Activated naive CD4-positive, alpha-beta T cell treated with anti-CD3 and anti-CD28 coated beads for 36 hours (primary cell): ENCODE results near the gene KRT77. TPM values are rescaled to one million over a fixed set of nuclear protein-coding genes. Genes with fewer than 3 reads are reported as not detected.
A peak's percentile ranks its signal among the peaks of the same experiment; 100 is the strongest.

Experiments
- CTCF ChIA-PET: fragments of 350-600 bp; sonication (Branson Sonifier 250); formaldehyde crosslinking; loops from one replicate; lab custom pipeline; 2021; ENCODE audit warnings: antibody characterized with exemption; lab: Charles Lee
- DNase-seq: peaks from one replicate; pipeline ENCODE4 v3.0.0-alpha.2; 2020
- H3K27ac Mint-ChIP-seq: one replicate; pipeline ENCODE4 v1.8.0; 2021; ENCODE audit warnings: mild to moderate bottlenecking, mixed read lengths
- H3K27me3 Mint-ChIP-seq: one replicate; pipeline ENCODE4 v1.8.0; 2021; ENCODE audit warnings: low read depth, mixed read lengths
- H3K36me3 Mint-ChIP-seq: one replicate; pipeline ENCODE4 v1.8.0; 2021; ENCODE audit warnings: low read depth, mixed read lengths
- H3K4me1 Mint-ChIP-seq: one replicate; pipeline ENCODE4 v1.8.0; 2021; ENCODE audit warnings: low read depth, mixed read lengths
- H3K4me3 Mint-ChIP-seq: one replicate; pipeline ENCODE4 v1.8.0; 2021; ENCODE audit warnings: mild to moderate bottlenecking, moderate library complexity, mixed read lengths
- H3K9me3 Mint-ChIP-seq: one replicate; pipeline ENCODE4 v1.8.0; 2021; ENCODE audit warnings: mixed read lengths
- intact Hi-C: fragments of 100-400 bp; cut with micrococcal nuclease; formaldehyde crosslinking; loops from one replicate; pipeline ENCODE4 v1.15.1; 2023
- total RNA-seq, 2 experiments: library from RNA; stranded (reverse); gene quantifications; one replicate each; pipeline ENCODE4 v1.2.3, GENCODE V29; 2021

KRT77 gene
- total RNA-seq, 2 experiments from 2014 or later, result not detected

- no peak overlapping the region for H3K27ac Mint-ChIP-seq
- H3K9me3 Mint-ChIP-seq, result no peaks in the 10 kb centered on the region
- H3K4me3 Mint-ChIP-seq, result no peak overlapping the region
- DNase-seq, result peak; percentile 64
- CTCF ChIA-PET, result interaction anchor here (1.4 to 2.5 kb wide), 2 partner anchors 189 to 198 kb away, joined by 3 to 5 read pairs; no protein-coding TSS in a partner anchor
- no peaks in the 10 kb centered on the region for H3K36me3 Mint-ChIP-seq
- no peaks in the 10 kb centered on the region for H3K27me3 Mint-ChIP-seq
- intact Hi-C loops, result no loop called here
- H3K4me1 Mint-ChIP-seq, result peaks cover 28% of the 10 kb centered on the region
These were observed 21.6 kb downstream of the KRT77 start for GRCh38 chr12:52681526-52682380.

GRCh38 chr12:52680363-52680762 is 23.0 kb downstream of the KRT77 start, which contains the start of gene KRT1:
TSS of gene KRT1 (minus strand) at chr12:52680407. CDS start at chr12:52680348, 59 bp downstream.
- peaks cover 28% of the 10 kb centered on the region for H3K4me1 Mint-ChIP-seq
- H3K27me3 Mint-ChIP-seq, result no peaks in the 10 kb centered on the region
- CTCF ChIA-PET, result interaction anchor here (0.5 to 2.5 kb wide), 2 partner anchors 199 to 336 kb away, joined by 3 to 5 read pairs; no protein-coding TSS in a partner anchor
- H3K4me3 Mint-ChIP-seq, result no peak within 1 kb of the TSS
- intact Hi-C loops, result no loop called here
- DNase-seq, result no peak
- H3K9me3 Mint-ChIP-seq, result no peaks in the 10 kb centered on the region
- H3K27ac Mint-ChIP-seq, result no peak within 1 kb of the TSS
- H3K36me3 Mint-ChIP-seq, result no peaks in the 10 kb centered on the region

- H3K9me3 Mint-ChIP-seq, result no peaks in the 10 kb centered on the region
- no peaks in the 10 kb centered on the region for H3K27me3 Mint-ChIP-seq
- H3K4me3 Mint-ChIP-seq, result no peak overlapping the region
- no peaks in the 10 kb centered on the region for H3K36me3 Mint-ChIP-seq
- no peak for DNase-seq
- peaks cover 28% of the 10 kb centered on the region for H3K4me1 Mint-ChIP-seq
- H3K27ac Mint-ChIP-seq, result no peak overlapping the region
- CTCF ChIA-PET, result interaction anchor here (2.5 kb wide), 1 partner anchor 200 kb away, joined by 5 read pairs; no protein-coding TSS in a partner anchor
- intact Hi-C loops, result no loop called here
These were observed 23.4 kb downstream of the KRT77 start for GRCh38 chr12:52679875-52680274.

GRCh38 chr12:52677671-52678070 is 25.7 kb downstream of the KRT77 start:
- DNase-seq, result no peak
- Mint-ChIP-seq H3K27me3 (no peaks in the 10 kb centered on the region), H3K36me3 (no peaks in the 10 kb centered on the region), H3K9me3 (no peaks in the 10 kb centered on the region), H3K27ac (no peak overlapping the region), H3K4me1 (peaks cover 30% of the 10 kb centered on the region), H3K4me3 (no peak overlapping the region)
- intact Hi-C loops, result no loop called here
- CTCF ChIA-PET, result interaction anchor here (0.7 to 0.8 kb wide), 2 partner anchors 94 to 99 kb away, joined by 3 read pairs; no protein-coding TSS in a partner anchor

- DNase-seq, result no peak
- H3K27me3 Mint-ChIP-seq, result no peaks in the 10 kb centered on the region
- intact Hi-C loops, result no loop called here
- no peaks in the 10 kb centered on the region for H3K9me3 Mint-ChIP-seq
- no peaks in the 10 kb centered on the region for H3K36me3 Mint-ChIP-seq
- CTCF ChIA-PET, result no interaction called here
- H3K27ac Mint-ChIP-seq, result no peak overlapping the region
- peaks cover 25% of the 10 kb centered on the region for H3K4me1 Mint-ChIP-seq
- H3K4me3 Mint-ChIP-seq, result no peak overlapping the region
These were observed 26.2 kb downstream of the KRT77 start for GRCh38 chr12:52677126-52677525.

- Mint-ChIP-seq H3K27ac (no peak overlapping the region), H3K4me3 (no peak overlapping the region), H3K27me3 (no peaks in the 10 kb centered on the region), H3K9me3 (no peaks in the 10 kb centered on the region), H3K36me3 (no peaks in the 10 kb centered on the region), H3K4me1 (peaks cover 15% of the 10 kb centered on the region)
- DNase-seq, result no peak
- CTCF ChIA-PET, result no interaction called here
- intact Hi-C loops, result no loop called here
These were observed 27.2 kb downstream of the KRT77 start for GRCh38 chr12:52676163-52676562.

- H3K27ac Mint-ChIP-seq, result no peak overlapping the region
- DNase-seq, result no peak
- no peaks in the 10 kb centered on the region for H3K27me3 Mint-ChIP-seq
- H3K4me1 Mint-ChIP-seq, result peaks cover 8% of the 10 kb centered on the region
- CTCF ChIA-PET, result no interaction called here
- H3K4me3 Mint-ChIP-seq, result no peak overlapping the region
- no peaks in the 10 kb centered on the region for H3K36me3 Mint-ChIP-seq
- no peaks in the 10 kb centered on the region for H3K9me3 Mint-ChIP-seq
- intact Hi-C loops, result no loop called here
These were observed 28.0 kb downstream of the KRT77 start for GRCh38 chr12:52675301-52675701.

GRCh38 chr12:52674433-52674775 is 28.9 kb downstream of the KRT77 start:
- H3K36me3 Mint-ChIP-seq, result no peaks in the 10 kb centered on the region
- intact Hi-C loops, result no loop called here
- CTCF ChIA-PET, result no interaction called here
- H3K4me1 Mint-ChIP-seq, result peaks cover 4% of the 10 kb centered on the region
- H3K9me3 Mint-ChIP-seq, result no peaks in the 10 kb centered on the region
- DNase-seq, result no peak
- H3K27me3 Mint-ChIP-seq, result no peaks in the 10 kb centered on the region
- no peak overlapping the region for H3K4me3 Mint-ChIP-seq
- no peak overlapping the region for H3K27ac Mint-ChIP-seq

GRCh38 chr12:52673713-52674432 is 29.5 kb downstream of the KRT77 start:
- no peak for DNase-seq
- H3K27ac Mint-ChIP-seq, result no peak overlapping the region
- CTCF ChIA-PET, result interaction anchor here (1.1 to 1.5 kb wide), 3 partner anchors 9 to 197 kb away, joined by 3 to 4 read pairs (median 3); no protein-coding TSS in a partner anchor
- no peak overlapping the region for H3K4me3 Mint-ChIP-seq
- H3K36me3 Mint-ChIP-seq, result no peaks in the 10 kb centered on the region
- peaks cover 4% of the 10 kb centered on the region for H3K4me1 Mint-ChIP-seq
- H3K9me3 Mint-ChIP-seq, result no peaks in the 10 kb centered on the region
- H3K27me3 Mint-ChIP-seq, result no peaks in the 10 kb centered on the region
- intact Hi-C loops, result no loop called here

- Mint-ChIP-seq H3K36me3 (no peaks in the 10 kb centered on the region), H3K4me1 (peaks cover 4% of the 10 kb centered on the region), H3K4me3 (no peak overlapping the region), H3K27ac (no peak overlapping the region), H3K27me3 (no peaks in the 10 kb centered on the region), H3K9me3 (no peaks in the 10 kb centered on the region)
- intact Hi-C loops, result no loop called here
- CTCF ChIA-PET, result interaction anchor here (1.1 to 1.5 kb wide), 5 partner anchors 10 to 211 kb away, joined by 3 to 5 read pairs (median 3); no protein-coding TSS in a partner anchor
- DNase-seq, result no peak
These were observed 30.1 kb downstream of the KRT77 start for GRCh38 chr12:52673217-52673616.

- Mint-ChIP-seq H3K4me1 (peaks cover 4% of the 10 kb centered on the region), H3K27ac (no peak overlapping the region), H3K36me3 (no peaks in the 10 kb centered on the region), H3K9me3 (no peaks in the 10 kb centered on the region), H3K4me3 (no peak overlapping the region), H3K27me3 (no peaks in the 10 kb centered on the region)
- intact Hi-C loops, result no loop called here
- DNase-seq, result no peak
- CTCF ChIA-PET, result interaction anchor here (0.7 to 1.5 kb wide), 5 partner anchors 10 to 402 kb away, joined by 3 to 5 read pairs (median 3); no protein-coding TSS in a partner anchor
These were observed 30.9 kb downstream of the KRT77 start for GRCh38 chr12:52672321-52672933.

- no peak for DNase-seq
- no peaks in the 10 kb centered on the region for H3K27me3 Mint-ChIP-seq
- peaks cover 4% of the 10 kb centered on the region for H3K4me1 Mint-ChIP-seq
- H3K4me3 Mint-ChIP-seq, result no peak overlapping the region
- H3K9me3 Mint-ChIP-seq, result no peaks in the 10 kb centered on the region
- CTCF ChIA-PET, result no interaction called here
- no peaks in the 10 kb centered on the region for H3K36me3 Mint-ChIP-seq
- intact Hi-C loops, result no loop called here
- no peak overlapping the region for H3K27ac Mint-ChIP-seq
These were observed 32.4 kb downstream of the KRT77 start for GRCh38 chr12:52670961-52671360.
